ENCODE results near the gene CEP19.
"Not testable (repeated sequence)": the region's sequence is repeated elsewhere in the genome, so short reads cannot be mapped to it uniquely, and the experiment has no call there.

CEP19 gene

GRCh38 chr3:196711838-196712513 is at the start of gene CEP19, which contains the start of gene PIGX:
CEP19 (minus strand) TSS chr3:196712250; CDS start chr3:196708657, 3,593 bp downstream.
PIGX (plus strand) TSS chr3:196712377.
- DNase-seq (ENCODE audit: low read depth) = peak; percentile 92

- DNase-seq (ENCODE audit: low read depth) = no peak
Measured at GRCh38 chr3:196757876-196758739, 46.1 kb upstream of the CEP19 start.

DNA sequence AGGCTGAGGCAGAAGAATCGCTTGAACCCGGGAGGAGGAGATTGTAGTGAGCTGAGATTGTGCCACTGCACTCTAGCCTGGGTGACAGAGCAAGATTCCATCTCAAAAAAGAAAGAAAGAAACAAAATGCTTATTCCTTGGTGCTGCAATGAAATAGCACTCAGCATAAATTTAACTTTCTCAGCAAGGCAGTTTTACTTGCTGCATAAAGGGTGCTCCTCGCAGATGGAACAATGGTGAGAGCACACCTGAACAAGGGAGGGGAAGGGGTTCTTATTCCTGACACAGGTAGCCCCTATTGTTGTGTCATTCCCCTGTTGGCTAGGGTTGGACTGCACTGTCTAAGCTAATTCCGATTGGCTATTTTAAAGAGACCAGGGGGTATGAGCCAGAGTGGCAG is 44.7 kb upstream of the CEP19 start:
- no peak for DNase-seq (ENCODE audit: low read depth)

DNA sequence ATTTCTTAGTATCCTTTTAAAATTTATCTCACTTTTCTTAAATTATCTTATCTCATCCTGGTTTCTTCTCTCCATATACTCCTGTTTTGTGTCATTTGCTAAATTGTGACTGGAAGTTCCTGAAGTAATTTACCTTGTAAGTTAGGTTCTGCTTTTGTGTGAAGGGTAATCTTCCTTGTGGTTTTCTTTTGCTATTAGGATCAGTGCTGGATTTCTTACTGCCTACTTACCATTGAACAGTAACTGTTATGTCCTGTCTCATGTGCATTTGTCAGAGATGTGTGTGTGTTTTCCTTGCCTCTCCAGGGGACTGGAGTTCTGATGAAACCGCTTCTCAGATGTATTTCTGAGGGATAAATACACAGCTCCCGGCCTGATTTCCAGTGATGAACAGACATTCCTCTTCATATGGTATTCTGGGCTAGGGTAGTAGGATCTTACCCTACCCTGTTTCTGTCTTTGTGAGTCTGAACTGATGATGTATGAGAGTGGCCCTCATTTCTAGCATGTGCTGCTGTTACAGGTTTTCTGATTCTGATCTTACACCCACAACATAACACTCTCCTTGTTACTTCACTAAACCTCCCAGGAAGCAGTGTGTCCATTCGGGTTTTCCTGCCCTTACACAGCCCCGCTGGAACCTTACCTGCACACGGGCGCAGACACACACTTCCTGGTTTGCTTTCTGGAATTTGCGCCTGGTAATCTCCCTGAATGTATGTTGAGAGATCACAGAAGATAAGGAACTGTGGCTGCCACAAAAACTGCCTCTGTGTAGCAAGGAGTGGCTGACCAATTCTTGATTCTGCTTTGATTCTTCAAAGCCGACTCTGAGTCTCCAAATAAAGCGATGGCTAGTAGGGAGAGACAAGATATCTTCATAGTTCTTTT is 42.3 kb upstream of the CEP19 start:
- no peak for DNase-seq (ENCODE audit: low read depth)

- DNase-seq (ENCODE audit: low read depth) = no peak
Measured at GRCh38 chr3:196753201-196753600, 41.2 kb upstream of the CEP19 start.

DNA sequence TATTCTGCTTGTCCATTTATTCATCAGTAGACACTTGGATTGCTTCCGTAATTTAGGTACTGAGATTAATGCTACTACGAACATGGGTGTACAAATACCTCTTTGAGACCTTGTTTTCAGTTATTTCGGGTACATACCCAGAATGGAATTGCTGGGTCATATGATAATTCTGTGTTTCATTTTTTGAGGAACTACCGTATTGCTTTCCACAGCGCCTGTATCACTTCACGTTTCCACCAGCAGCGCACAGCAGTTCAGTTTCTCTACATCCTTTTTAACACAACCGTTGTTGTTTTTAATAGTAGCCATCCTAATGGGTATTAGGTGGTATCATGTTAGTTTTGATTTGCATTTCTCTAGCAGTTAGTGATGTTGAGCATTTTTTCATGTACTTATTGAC is 37.1 kb upstream of the CEP19 start:
- no peak for DNase-seq (ENCODE audit: low read depth)

DNA sequence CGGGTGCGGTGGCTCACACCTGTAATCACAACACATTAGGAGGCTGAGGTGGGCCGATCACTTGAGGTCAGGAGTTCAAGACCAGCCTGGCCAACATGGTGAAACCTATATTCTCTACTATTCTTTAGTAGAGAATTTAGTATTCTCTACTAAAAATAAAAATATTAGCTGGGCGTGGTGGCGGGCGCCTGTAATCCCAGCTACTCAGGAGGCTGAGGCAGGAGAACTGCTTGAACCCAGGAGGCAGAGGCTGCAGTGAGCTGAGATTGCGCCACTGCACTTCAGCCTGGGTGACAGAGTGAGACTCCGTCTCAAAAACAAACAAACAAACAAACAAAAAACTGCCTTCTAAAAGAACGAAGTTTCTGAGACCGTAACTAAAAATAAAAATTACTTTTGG is 31.5 kb upstream of the CEP19 start:
- DNase-seq (ENCODE audit: low read depth) = not testable (repeated sequence)

DNA sequence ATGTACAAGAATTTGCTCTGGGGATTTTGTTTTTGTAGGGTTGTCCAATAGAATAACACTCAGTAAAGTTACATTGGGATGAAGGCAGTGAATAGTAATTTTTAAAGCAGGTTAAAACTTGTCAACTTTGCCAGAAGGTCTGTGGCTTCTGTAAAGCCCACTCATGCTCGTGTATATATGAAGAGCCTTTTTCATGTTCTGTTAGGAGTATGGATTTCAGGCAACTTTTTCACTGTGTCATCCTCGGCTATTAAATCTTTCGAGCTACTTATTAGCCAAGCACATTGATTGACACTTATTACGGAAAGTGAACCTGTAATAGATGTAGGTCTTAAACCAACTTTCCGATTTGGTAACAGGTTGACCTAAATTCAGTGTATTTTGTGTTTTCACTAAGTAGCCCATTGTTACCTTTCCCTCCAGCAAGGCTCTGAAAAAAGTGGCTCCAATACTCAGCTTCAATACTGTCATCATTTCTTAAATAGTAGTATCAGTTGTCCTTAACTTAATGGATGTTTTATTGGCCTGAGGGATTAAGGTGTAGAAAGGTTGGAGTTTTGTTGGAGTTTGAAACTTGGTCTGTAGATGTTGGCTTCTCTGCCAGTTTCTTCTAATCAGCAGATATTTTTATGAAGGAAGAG is 29.3 kb upstream of the CEP19 start:
- no peak for DNase-seq (ENCODE audit: low read depth)

DNA sequence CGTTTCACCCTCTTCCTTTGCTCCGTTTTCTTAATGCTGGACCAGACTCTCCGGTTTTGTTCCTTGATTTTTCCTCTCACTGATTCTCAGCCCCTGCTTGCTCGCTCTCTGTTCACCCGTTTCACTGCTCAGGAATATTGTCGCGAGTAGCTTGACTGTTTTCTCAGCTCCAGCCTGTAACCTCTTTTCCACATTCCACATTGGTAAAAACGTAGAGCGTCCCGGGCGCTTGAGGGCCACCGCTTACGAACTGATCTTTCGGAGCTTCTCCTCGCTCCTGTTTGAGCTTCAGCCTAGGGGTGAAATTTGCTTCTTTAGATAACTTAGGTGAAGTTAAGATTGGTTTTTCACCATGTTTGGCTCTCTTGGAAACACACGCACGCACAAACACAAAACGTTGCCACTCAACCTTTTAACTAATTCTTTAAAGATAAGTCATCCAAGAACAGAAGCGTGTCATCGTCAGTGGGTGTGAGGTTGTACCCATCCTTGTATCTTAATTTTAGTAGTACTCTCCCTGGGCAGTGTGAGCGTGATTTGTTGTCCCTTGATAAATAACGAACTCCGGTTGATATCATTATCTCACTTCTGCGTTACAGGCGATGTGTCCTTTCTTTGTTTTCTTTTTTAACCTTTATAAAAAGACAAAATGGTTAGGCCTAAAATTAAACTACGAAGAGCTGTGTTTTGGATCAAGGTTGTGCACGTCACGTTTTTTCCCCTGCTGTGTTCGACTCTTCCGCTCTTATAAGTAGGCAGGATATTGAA is 28.6 kb upstream of the CEP19 start:
- DNase-seq (ENCODE audit: low read depth) = no peak

DNA sequence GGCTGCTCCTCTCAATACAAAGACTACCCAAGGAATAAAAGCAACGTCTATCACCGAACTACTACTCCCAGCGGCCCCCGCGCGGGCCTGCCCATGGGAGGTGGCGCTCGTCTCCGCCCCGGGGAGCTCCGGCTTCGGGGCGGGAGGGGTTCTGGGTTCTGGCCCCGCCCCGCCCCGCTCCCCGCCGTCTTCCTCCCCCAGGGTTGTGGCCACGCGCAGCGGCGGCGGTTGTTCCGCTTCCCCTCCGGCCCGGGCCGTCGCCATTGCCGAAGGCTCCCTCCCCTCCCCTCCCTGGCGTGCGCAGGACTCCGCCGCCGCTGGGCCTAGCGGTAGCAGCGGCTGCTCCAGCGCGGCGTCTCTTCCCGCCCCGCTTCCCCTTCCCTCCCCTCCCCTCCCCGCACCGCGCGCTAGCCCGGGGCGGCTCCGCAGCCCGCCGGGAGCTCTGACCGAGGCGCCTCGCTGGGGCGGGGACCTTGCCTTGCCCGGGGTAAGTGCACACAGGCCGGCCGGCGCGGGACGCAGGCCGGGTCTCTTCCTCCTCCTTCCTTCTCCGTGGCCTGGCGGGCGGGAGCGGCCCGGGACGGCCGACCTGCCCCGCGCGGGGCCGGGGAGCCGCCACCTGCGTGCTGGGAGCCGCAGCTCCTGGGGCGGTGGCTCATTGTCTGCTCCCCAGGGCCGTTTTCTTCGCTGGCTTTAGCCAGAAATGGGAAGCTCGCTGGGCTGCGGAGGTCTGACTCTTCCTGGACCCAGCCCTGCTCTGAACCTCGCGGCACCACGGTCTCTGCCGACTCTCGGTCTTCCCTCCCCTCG is 27.8 kb upstream of the CEP19 start, which contains the start of gene PAK2:
Gene PAK2 (plus strand): TSS at position 187 of the 810 bp plus-strand sequence. CDS start 42,790 bp downstream, outside the sequence.
- peak; percentile 90 for DNase-seq (ENCODE audit: low read depth)

DNA sequence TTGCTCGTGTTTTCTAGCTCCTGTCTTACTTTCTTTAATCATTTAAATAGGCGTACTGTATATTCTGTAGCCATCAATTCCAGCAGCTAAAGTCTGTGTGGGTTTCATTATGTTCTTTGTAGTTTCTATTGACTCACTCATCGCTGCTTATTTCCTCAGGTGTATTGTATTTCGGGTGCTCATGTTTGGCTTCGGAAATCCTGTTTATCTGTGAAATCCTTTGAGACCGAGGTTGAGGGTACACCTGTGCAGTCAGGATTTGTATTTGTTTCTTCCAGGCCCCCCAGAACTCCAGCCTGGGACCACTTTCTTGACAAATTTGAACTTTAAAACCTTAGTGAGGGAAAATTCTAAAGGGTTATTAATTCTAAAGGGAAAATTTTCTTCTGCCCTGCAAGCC is 25.6 kb upstream of the CEP19 start:
- no peak for DNase-seq (ENCODE audit: low read depth)

DNA sequence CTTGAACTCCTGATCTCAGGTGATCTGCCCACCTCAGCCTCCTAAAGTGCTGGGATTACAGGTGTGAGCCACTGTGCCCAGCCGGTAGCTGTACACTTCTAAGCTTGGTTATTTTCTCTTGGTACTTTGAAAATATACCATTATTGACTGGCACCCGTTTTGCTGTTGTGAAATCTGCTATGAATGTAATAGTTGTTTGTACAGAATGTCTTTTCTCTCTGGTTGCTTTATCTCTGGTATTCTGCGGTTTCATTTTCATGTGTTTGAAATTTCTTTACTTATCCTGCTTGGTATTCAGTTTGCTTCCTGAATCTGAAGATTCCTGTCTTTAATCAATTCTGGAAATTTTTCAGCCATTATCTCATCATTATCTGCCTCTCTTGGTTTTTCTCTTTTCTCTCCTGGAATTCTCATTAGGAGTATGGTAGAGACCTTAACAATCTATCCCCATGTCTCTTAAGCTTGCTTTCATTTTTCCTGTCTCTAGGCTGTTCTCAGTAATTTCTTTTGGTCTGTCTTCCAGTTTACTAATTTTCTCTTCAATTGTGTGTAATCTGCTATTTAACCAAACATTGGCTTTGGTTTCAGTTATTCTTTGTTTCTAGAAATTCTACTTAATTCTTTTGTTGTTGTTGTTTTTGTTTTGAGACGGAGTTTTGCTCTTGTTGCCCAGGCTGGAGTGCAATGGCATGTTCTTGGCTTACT is 24.8 kb upstream of the CEP19 start:
- DNase-seq (ENCODE audit: low read depth) = no peak

- DNase-seq (ENCODE audit: low read depth) = no peak
Measured at GRCh38 chr3:196735751-196736150, 23.7 kb upstream of the CEP19 start.

DNA sequence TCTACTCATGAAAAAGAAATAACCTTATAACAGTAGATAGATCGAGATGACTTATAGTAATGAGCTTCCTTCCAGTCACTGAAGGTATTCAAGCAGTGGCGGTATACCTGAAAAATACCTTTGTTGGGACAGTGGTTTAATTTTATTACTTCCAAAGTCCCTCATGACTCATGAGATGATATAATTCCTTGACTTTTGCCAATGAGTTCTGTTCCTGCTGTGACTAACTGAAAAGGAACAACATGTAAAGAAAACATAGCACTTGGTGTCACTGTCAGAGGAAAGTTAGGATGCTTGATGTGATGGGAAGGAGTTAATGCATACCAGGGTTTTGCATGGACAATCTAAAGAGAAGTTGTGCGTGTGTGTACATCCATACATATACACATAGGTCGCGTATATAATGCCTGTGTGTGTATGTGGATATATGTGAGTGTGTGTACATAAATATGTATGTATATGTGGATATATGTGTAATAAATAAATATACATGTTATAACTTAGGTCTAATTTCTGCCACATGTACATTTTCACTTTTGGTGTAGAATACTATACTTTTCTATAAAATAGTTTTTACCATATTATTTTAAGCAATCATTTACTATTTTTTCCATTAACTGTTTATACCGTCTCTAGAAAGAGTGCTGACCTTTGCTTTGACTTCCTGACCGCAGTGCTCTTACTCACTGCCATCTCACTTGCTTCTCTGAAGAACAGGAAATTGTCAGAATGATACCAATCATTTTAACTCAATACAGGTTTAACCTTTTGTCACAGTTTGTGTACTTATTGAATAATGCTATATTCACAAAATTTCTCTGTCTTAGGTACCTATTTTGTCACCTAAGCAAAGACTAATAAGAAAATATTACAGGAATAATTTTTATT is 15.0 kb upstream of the CEP19 start:
- DNase-seq (ENCODE audit: low read depth) = no peak

DNA sequence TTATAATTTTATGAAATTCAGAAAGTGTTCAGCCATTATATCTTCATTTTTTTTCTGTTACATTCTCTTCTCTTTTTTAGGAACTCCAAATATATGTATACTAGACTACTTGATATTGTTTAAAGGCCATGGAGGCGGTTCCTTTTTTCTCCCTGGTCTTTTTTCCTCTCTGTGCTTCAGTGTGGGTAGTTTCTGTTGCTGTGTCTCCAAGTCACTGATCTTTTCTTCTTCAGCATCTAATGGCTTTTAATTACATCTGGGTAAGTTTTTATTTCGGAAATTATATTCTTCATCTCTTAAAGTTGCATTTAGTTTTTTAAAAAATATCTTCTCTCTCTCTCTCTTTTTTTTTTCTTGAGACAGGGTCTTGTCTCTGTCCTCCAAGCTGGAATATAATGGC is 9.0 kb upstream of the CEP19 start:
- no peak for DNase-seq (ENCODE audit: low read depth)

DNA sequence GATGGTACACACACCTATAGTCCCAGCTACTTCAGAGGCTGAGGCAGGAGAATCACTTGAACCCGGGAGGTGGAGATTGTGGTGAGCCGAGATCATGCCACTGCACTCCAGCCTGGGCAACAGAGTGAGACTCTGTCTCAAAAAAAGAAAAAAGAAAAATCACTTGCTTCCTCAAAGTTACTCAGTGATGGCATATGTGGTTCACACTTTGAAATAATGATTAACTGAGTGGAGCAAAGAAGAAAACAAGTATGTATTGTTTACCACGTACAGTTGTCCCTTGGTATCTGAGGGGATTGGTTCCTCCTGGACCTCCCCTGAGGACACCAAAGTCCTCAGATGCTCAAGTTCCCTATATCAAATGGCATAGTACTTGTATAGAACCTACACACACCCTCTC is 5.1 kb upstream of the CEP19 start:
- DNase-seq (ENCODE audit: low read depth) = not testable (repeated sequence)

- DNase-seq (ENCODE audit: low read depth) = peak; percentile 64
Measured at GRCh38 chr3:196712514-196713413, 714 bp upstream of the CEP19 start.
